HG02759 (cell line): ENCODE data around the gene BMERB1.
"Not testable (repeated sequence)": the region's sequence is repeated elsewhere in the genome, so short reads cannot be mapped to it uniquely, and the experiment has no call there.

Experiments
- ATAC-seq: cut with Tn5 transposase; IDR thresholded peaks from one replicate; pipeline ENCODE4 v1.9.1; 2021; ENCODE audit warnings: mild to moderate bottlenecking, moderate library complexity; ENCODE audit not compliant: unreplicated experiment

Gene BMERB1

GRCh38 chr16:15607221-15607699, 172.9 kb downstream of the BMERB1 start:
- not testable (repeated sequence) for ATAC-seq

DNA sequence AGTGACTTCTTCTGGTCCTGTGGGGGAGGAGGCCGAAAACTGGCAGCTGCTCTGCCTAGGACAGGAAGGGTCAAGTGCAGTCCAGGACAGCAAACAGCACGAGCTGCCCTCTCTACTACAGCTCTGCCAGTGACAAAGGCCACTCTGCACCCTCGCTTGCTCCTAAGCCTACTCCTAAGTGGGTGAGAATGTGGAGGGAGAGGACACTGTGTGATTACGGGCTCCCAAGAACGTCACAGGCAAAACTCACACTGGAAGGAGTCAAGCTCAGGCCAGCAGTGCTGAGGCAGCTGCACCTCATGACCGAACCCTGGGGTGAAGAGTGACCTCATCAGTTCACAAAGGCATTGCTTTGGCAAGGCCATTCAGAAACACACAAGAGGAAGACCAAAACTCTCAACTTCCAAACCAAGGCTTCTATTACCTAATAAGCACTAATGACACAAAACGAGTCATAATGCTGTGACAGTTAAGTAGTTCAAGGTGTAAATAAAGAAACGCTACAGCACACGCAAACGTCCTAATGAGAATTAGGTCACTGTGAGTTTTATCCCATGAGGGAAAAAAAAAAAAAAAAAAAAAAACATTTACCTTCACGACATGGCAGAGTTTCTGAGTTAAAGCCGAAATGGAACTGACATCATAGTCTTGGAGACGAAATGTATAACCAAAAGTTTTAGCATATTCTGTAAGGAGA, 173.5 kb downstream of the BMERB1 start:
- no peak for ATAC-seq

GRCh38 chr16:15608398-15609285, 174.3 kb downstream of the BMERB1 start:
- no peak for ATAC-seq

DNA sequence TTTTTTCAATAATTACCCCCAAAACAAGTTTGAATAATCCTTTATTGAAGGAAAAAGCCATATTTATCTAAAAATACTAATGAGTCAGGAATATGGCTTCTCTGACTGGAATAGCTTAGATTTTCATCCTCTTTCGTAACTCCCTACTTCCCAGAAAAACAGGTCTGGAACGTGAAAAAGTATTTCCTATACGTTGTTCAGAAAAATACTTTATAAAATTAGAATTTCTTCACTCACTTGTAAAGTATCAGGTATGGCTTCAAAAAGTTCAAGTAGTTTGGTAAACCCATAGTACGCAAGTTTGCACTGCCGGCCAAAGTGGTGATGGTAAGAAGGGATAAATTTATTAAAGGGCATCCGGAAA, 174.9 kb downstream of the BMERB1 start:
- no peak for ATAC-seq

- no peak for ATAC-seq
These were observed 176.0 kb downstream of the BMERB1 start for GRCh38 chr16:15610369-15610871.

- no peak for ATAC-seq
These were observed 177.2 kb downstream of the BMERB1 start for GRCh38 chr16:15611610-15612009.

GRCh38 chr16:15613676-15614075, 179.3 kb downstream of the BMERB1 start:
- ATAC-seq = no peak

GRCh38 chr16:15616012-15616411, 181.6 kb downstream of the BMERB1 start:
- no peak for ATAC-seq

GRCh38 chr16:15616475-15617165, 182.2 kb downstream of the BMERB1 start:
- no peak for ATAC-seq

DNA sequence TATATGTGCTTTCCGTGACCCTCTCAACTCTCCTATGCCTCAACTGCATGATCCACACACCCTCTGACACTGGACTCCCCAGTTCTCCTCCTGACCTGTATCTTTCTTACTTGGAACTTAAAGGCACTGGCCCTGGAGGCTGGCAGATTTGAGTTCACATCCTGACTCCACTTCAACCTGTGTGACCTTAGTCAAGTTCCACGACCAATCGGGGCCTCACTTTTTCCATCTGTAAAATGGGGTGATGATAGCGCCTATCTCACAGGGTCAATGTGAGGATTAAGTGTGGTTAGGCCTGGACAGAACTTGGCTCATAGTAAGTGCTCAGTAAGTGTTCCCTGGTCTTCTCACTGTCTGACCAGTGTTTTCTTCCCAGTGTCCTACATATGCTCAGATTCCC, 183.5 kb downstream of the BMERB1 start:
- ATAC-seq = no peak

GRCh38 chr16:15618392-15618791, 184.0 kb downstream of the BMERB1 start:
- ATAC-seq = no peak

DNA sequence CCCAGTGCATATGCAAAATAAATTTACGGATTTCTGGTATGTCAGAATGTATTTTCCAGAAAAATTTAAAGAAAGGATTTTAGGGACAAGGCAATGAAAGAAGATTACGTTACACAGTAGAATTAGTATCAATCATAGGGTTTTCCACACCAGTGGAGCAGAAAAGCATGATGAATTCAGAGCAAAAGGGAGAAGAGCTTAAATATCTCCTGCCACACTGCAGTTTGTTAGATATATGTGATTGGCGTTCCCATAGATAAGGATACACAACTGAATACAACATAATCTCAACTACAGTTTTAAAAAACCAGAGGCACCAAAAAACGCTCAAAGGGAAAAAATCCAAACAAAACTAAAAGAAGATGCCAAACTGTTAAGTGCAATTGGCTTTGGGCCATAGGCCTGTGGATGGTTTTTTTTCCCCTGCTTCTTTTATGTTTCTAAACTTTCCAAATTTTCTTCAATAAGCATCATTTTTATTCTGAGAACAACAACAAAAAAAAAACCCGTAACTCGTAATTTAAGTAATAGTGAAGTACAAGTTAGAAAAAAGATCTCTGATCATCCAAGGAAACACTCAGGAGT, 186.3 kb downstream of the BMERB1 start:
- ATAC-seq = no peak

DNA sequence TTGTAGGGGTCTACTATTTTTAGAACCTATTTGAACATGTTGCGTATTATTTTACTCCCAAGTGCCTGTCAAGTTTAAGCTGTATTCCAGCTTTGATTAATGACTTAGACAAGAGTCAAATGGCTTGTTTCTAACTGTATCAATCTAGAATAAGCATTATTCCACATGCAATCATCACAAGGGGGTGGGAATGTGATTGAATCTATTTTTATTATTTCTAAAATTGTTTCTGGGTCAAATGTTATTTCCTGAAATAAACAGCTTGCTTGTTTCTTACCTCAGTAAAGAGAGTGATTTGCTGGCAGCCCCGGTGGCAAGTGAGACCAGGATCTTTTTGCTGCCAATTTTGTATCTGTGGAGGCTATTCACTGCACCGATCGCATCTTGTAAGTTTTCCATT, 187.1 kb downstream of the BMERB1 start:
- ATAC-seq = no peak

- ATAC-seq = no peak
These were observed 187.5 kb downstream of the BMERB1 start for GRCh38 chr16:15621889-15622288.

DNA sequence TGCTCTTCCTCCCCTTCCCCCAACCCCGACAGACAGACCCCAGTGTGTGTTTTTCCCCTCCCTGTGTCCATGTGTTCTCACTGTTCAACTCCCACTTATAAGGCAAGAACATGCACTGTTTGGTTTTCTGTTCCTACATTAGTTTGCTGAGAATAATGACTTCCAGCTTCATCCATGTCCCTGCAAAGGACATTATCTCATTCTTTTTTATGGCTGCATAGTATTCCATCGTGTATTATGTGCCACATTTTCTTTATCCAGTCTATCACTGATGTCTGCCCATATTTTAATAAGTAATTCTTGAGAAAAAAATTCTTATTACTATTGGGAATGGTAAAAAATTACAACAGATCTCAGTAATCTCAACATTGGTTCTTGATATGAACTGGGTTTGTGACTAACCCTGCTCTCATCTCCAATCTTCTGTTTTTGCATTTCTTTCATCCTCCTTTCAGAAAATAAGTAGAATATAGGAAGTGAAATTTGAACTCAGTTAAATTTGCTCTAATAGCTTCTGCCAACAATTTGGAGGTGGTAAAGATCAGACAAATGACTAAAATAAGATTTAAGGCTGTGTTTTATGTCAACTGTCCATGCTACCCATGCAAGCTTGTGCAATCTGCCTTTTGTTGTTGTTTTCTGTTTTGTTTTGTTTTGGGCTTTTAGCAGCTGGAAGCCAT, 197.5 kb downstream of the BMERB1 start:
- ATAC-seq = no peak

DNA sequence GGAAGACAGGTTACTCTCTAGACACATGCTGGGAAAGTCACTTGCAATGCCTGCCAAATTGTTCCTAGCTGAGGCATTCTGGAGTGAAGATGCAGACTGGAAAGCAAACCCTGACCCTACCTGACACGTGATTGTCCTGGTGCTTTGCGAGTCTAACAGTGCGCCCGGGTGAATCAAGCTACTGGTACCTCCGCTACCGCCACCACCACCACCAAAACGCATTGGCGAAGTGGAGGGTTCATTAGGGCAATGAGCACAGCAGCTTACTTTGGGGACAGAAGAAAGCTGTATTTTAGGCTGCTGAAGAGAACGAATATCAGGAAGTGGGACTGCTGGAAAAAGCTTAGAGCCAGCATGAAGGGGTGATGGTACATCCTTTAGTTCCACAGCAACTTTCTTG, 201.5 kb downstream of the BMERB1 start:
- no peak for ATAC-seq

DNA sequence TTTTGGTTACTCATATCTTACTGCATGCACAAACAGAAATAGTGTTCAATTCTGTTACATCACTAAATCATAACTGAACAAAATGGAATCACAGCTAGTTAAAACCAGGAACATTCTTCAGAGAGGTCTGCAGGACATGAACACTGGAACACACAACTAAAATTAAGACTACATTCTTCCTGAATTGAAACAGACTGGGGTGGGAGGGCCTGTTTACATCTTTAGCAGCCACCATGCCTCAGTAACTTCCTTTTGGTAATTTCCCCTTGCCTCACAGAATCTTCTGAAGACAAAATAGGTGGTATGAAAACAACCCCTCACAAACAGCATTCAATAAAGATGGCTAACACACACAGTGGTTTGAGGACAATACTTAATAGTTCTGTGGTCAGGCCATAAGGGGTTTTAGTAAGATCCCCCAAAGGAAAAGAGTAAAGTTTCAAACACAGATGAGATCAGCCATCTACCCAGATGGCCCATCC, 202.0 kb downstream of the BMERB1 start:
- no peak for ATAC-seq
